ENCODE results near the gene SLC16A3.

Gene SLC16A3

GRCh38 chr17:82272495-82273326 lies 43.9 kb downstream of the SLC16A3 start:
- no peaks in the 10 kb centered on the region for H3K27me3 ChIP-seq (ENCODE audit: insufficient read depth, low read length)
- no peak overlapping the region for H2AFZ ChIP-seq (ENCODE audit: low read length, unreplicated experiment)
- H3K27ac ChIP-seq (ENCODE audit: low read depth, low read length) = peak overlapping the region; percentile 97
- H3K36me3 ChIP-seq (ENCODE audit: insufficient read depth, low read length) = peaks cover 14% of the 10 kb centered on the region
- H3K79me2 ChIP-seq (ENCODE audit: control insufficient read depth, insufficient read depth, low read length, unreplicated experiment) = peaks cover 65% of the 10 kb centered on the region
- peak overlapping the region; percentile 99 for H3K4me3 ChIP-seq (ENCODE audit: low read depth, low read length)
- peaks cover 50% of the 10 kb centered on the region for H3K4me1 ChIP-seq (ENCODE audit: control insufficient read depth, insufficient read depth, low read length, unreplicated experiment)

DNA sequence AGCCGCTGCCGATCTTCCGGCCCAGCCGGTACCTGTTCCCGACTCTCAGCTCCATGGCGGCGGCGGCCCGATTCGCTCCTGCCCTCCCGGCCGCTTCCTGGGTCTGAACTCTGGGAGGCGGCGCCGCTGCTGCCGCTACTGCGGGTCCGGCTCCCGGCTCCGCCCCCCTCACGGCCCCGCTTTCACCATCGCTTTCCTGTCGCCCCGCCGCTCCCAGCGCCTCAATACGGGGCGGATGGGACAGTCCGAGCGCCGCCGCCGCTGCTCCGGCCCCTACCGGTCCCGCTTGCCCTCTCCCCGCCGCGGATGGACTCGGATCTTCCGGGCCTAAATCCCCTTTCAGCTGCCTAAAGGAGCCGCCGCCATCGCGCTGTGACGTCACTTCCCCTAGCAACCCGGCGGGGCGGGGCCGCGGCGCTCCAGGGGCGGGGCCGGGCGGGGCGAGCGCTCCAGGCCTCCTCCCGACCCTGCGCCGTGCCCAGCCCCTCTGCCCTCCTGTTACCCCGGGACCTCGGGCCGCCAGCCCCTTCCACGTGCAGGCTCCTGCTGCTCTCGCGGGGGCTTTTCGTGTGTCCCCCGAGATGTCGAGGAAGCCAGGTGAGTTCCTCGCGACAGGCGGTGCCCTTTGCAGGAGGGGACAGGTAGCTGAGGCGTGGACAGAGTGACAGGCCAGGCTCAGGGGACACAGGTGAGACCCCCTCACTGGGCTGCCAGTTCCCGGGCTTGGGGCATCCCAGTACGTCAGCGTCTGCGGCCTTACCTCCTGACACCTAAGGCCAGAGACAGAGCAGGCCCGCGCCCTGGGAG lies 44.7 kb downstream of the SLC16A3 start, which contains the start of gene CSNK1D:
Gene CSNK1D, minus strand, starts transcription at position 374 of the 807 bp plus-strand sequence. Its CDS starts 319 bp downstream, at position 55.
- Histone ChIP-seq H3K79me2 (ENCODE audit: control insufficient read depth, insufficient read depth, low read length, unreplicated experiment) (peaks cover 57% of the 10 kb centered on the region), H3K4me1 (ENCODE audit: control insufficient read depth, insufficient read depth, low read length, unreplicated experiment) (peaks cover 42% of the 10 kb centered on the region), H3K4me3 (ENCODE audit: low read depth, low read length) (peak within 1 kb of the TSS; percentile 99), H2AFZ (ENCODE audit: low read length, unreplicated experiment) (peak within 1 kb of the TSS; percentile 76), H3K27me3 (ENCODE audit: insufficient read depth, low read length) (no peaks in the 10 kb centered on the region), H3K36me3 (ENCODE audit: insufficient read depth, low read length) (peaks cover 14% of the 10 kb centered on the region), H3K27ac (ENCODE audit: low read depth, low read length) (peak within 1 kb of the TSS; percentile 97)

GRCh38 chr17:82274134-82275020 lies 45.5 kb downstream of the SLC16A3 start:
- Histone ChIP-seq H3K27ac (ENCODE audit: low read depth, low read length) (peak overlapping the region; percentile 97; the same call in 1 of the 2 replicates), H3K27me3 (ENCODE audit: insufficient read depth, low read length) (no peaks in the 10 kb centered on the region), H3K79me2 (ENCODE audit: control insufficient read depth, insufficient read depth, low read length, unreplicated experiment) (peaks cover 50% of the 10 kb centered on the region), H3K36me3 (ENCODE audit: insufficient read depth, low read length) (peaks cover 14% of the 10 kb centered on the region), H3K4me1 (ENCODE audit: control insufficient read depth, insufficient read depth, low read length, unreplicated experiment) (peaks cover 35% of the 10 kb centered on the region), H2AFZ (ENCODE audit: low read length, unreplicated experiment) (no peak overlapping the region), H3K4me3 (ENCODE audit: low read depth, low read length) (peak overlapping the region; percentile 99)

DNA sequence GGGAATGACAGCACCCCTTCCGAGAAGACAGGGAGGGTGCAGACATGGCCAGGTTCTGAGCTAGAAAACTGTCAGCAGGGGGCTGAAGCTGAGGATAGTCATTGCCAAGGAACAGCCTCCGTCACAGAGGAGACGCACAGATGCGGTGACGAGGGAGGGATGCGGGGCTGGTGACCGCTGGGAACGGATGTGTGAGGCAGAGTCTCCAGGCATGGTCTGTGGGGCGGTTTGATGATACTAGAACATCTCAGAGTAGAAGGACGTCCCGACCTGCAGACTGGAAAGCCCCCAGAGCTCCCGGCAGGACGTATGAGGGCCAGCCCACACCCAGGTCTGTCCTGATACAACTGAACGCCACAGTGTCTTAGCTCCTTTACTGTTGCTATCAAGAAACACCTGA lies 46.5 kb downstream of the SLC16A3 start:
- Histone ChIP-seq H3K4me3 (ENCODE audit: low read depth, low read length) (no peak overlapping the region), H3K27me3 (ENCODE audit: insufficient read depth, low read length) (no peaks in the 10 kb centered on the region), H3K27ac (ENCODE audit: low read depth, low read length) (no peak overlapping the region), H3K79me2 (ENCODE audit: control insufficient read depth, insufficient read depth, low read length, unreplicated experiment) (peaks cover 40% of the 10 kb centered on the region), H3K36me3 (ENCODE audit: insufficient read depth, low read length) (peaks cover 14% of the 10 kb centered on the region), H2AFZ (ENCODE audit: low read length, unreplicated experiment) (no peak overlapping the region), H3K4me1 (ENCODE audit: control insufficient read depth, insufficient read depth, low read length, unreplicated experiment) (peaks cover 26% of the 10 kb centered on the region)

- Histone ChIP-seq H3K4me3 (ENCODE audit: low read depth, low read length) (no peak overlapping the region), H3K4me1 (ENCODE audit: control insufficient read depth, insufficient read depth, low read length, unreplicated experiment) (peaks cover 24% of the 10 kb centered on the region), H3K36me3 (ENCODE audit: insufficient read depth, low read length) (peaks cover 5% of the 10 kb centered on the region), H3K27ac (ENCODE audit: low read depth, low read length) (no peak overlapping the region), H3K79me2 (ENCODE audit: control insufficient read depth, insufficient read depth, low read length, unreplicated experiment) (peaks cover 24% of the 10 kb centered on the region), H3K27me3 (ENCODE audit: insufficient read depth, low read length) (no peaks in the 10 kb centered on the region), H2AFZ (ENCODE audit: low read length, unreplicated experiment) (no peak overlapping the region)
Measured at GRCh38 chr17:82276938-82277337, 48.1 kb downstream of the SLC16A3 start.

GRCh38 chr17:82277851-82278250 lies 49.0 kb downstream of the SLC16A3 start:
- peaks cover 15% of the 10 kb centered on the region for H3K79me2 ChIP-seq (ENCODE audit: control insufficient read depth, insufficient read depth, low read length, unreplicated experiment)
- no peaks in the 10 kb centered on the region for H3K36me3 ChIP-seq (ENCODE audit: insufficient read depth, low read length)
- H3K4me3 ChIP-seq (ENCODE audit: low read depth, low read length) = no peak overlapping the region
- peaks cover 30% of the 10 kb centered on the region for H3K4me1 ChIP-seq (ENCODE audit: control insufficient read depth, insufficient read depth, low read length, unreplicated experiment)
- no peak overlapping the region for H3K27ac ChIP-seq (ENCODE audit: low read depth, low read length)
- H2AFZ ChIP-seq (ENCODE audit: low read length, unreplicated experiment) = no peak overlapping the region
- no peaks in the 10 kb centered on the region for H3K27me3 ChIP-seq (ENCODE audit: insufficient read depth, low read length)

DNA sequence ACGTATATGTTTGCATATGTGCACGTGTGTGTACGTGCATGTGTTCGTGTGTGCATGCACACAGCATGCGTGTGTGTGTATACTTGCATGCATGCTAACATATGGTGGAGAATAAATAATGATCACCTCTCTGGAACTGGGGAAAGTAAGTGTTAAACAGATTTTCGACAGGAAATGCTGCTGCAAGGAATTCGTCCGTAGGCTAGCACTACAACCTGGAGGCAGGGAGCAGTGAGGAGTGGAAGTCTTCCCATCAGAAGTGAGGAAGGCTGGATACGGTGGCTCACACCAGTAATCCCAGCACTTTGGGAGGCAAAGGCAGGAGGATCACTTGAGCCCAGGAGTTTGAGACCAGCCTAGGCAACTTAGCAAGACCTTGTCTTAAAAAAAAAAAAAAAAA lies 49.5 kb downstream of the SLC16A3 start:
- Histone ChIP-seq H3K4me1 (ENCODE audit: control insufficient read depth, insufficient read depth, low read length, unreplicated experiment) (peaks cover 34% of the 10 kb centered on the region), H3K27ac (ENCODE audit: low read depth, low read length) (no peak overlapping the region), H3K27me3 (ENCODE audit: insufficient read depth, low read length) (no peaks in the 10 kb centered on the region), H3K36me3 (ENCODE audit: insufficient read depth, low read length) (no peaks in the 10 kb centered on the region), H3K79me2 (ENCODE audit: control insufficient read depth, insufficient read depth, low read length, unreplicated experiment) (peaks cover 10% of the 10 kb centered on the region), H2AFZ (ENCODE audit: low read length, unreplicated experiment) (no peak overlapping the region), H3K4me3 (ENCODE audit: low read depth, low read length) (no peak overlapping the region)

DNA sequence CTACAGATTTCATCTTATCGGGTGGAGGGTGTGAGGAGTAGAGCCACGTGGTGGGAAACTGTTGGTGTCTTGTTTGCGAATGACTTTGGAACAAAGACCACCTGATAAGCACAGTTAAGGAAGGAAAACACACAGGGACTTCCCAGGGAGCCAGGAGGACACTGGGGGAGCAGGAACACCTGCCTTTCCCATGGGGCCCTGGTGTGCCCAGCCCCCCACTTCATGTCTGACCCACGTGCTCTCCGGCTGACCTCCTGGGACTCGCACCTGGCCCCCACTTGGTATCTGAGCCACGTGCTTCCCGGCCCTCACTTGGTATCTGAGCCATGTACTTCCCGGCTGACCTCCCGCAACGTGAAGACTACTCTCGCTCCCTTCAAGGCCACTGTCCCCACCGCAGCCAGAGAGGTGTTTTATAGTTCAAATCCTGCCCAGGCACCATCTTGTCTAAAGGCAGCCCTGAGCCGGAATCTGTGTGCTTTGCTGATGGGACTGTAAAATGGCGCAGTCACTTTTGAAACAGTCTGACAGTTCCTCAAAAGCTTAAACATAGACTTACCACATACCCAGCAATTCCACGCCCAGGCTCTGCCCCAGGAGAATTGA lies 50.0 kb downstream of the SLC16A3 start:
- H3K79me2 ChIP-seq (ENCODE audit: control insufficient read depth, insufficient read depth, low read length, unreplicated experiment) = peaks cover 6% of the 10 kb centered on the region
- H3K36me3 ChIP-seq (ENCODE audit: insufficient read depth, low read length) = no peaks in the 10 kb centered on the region
- H3K4me1 ChIP-seq (ENCODE audit: control insufficient read depth, insufficient read depth, low read length, unreplicated experiment) = peaks cover 40% of the 10 kb centered on the region
- H3K4me3 ChIP-seq (ENCODE audit: low read depth, low read length) = no peak overlapping the region
- H3K27ac ChIP-seq (ENCODE audit: low read depth, low read length) = no peak overlapping the region
- H3K27me3 ChIP-seq (ENCODE audit: insufficient read depth, low read length) = no peaks in the 10 kb centered on the region
- no peak overlapping the region for H2AFZ ChIP-seq (ENCODE audit: low read length, unreplicated experiment)

GRCh38 chr17:82280537-82280936 lies 51.7 kb downstream of the SLC16A3 start:
- Histone ChIP-seq H3K27ac (ENCODE audit: low read depth, low read length) (0 out of 2 replicates have a peak overlapping the region, but pooled peaks have one; percentile 21), H2AFZ (ENCODE audit: low read length, unreplicated experiment) (no peak overlapping the region), H3K4me3 (ENCODE audit: low read depth, low read length) (no peak overlapping the region), H3K79me2 (ENCODE audit: control insufficient read depth, insufficient read depth, low read length, unreplicated experiment) (no peaks in the 10 kb centered on the region), H3K4me1 (ENCODE audit: control insufficient read depth, insufficient read depth, low read length, unreplicated experiment) (peaks cover 32% of the 10 kb centered on the region), H3K27me3 (ENCODE audit: insufficient read depth, low read length) (no peaks in the 10 kb centered on the region), H3K36me3 (ENCODE audit: insufficient read depth, low read length) (no peaks in the 10 kb centered on the region)

DNA sequence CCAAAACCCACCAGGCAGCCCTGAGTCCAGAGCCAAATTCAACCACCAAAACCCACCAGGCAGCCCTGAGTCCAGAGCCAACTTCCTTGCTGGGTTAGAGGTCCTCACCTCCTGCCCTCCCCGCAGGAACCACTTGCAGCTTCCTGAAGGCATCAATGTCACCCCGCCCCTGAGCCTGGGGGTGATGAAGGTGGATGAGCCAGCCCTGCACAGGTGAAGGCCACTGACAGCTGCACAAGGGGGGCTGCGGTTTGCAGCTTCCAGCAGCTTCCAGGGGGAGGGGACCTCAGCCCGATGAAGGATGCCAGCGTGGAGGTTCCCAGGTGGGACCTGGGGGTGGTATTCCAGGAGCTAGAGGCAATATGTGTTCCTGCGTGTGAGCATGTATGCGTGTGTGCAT lies 52.2 kb downstream of the SLC16A3 start:
- Histone ChIP-seq H3K4me1 (ENCODE audit: control insufficient read depth, insufficient read depth, low read length, unreplicated experiment) (peaks cover 32% of the 10 kb centered on the region), H3K27me3 (ENCODE audit: insufficient read depth, low read length) (no peaks in the 10 kb centered on the region), H3K79me2 (ENCODE audit: control insufficient read depth, insufficient read depth, low read length, unreplicated experiment) (no peaks in the 10 kb centered on the region), H3K27ac (ENCODE audit: low read depth, low read length) (peak overlapping the region; percentile 21; the same call in 1 of the 2 replicates), H2AFZ (ENCODE audit: low read length, unreplicated experiment) (no peak overlapping the region), H3K36me3 (ENCODE audit: insufficient read depth, low read length) (no peaks in the 10 kb centered on the region), H3K4me3 (ENCODE audit: low read depth, low read length) (no peak overlapping the region)

All from ACC112 (cell line).